WI38 (cell line): Measurements from ENCODE around the gene CCDC92B.
"Not testable (repeated sequence)": the region's sequence is repeated elsewhere in the genome, so short reads cannot be mapped to it uniquely, and the experiment has no call there.

ENCODE experiments used
- H3K4me3 ChIP-seq: 2 replicates; pipeline ENCODE4 v1.5.1; 2011; ENCODE audit warnings: low read depth, mild to moderate bottlenecking, control low read depth, low read length
- TF ChIP-seq, protein P1 (sequence below): IDR thresholded peaks from 2 replicates; pipeline ENCODE4 v1.5.1; 2012; ENCODE audit warnings: low read depth, mild to moderate bottlenecking, control low read depth, low read length

The CCDC92B gene

DNA sequence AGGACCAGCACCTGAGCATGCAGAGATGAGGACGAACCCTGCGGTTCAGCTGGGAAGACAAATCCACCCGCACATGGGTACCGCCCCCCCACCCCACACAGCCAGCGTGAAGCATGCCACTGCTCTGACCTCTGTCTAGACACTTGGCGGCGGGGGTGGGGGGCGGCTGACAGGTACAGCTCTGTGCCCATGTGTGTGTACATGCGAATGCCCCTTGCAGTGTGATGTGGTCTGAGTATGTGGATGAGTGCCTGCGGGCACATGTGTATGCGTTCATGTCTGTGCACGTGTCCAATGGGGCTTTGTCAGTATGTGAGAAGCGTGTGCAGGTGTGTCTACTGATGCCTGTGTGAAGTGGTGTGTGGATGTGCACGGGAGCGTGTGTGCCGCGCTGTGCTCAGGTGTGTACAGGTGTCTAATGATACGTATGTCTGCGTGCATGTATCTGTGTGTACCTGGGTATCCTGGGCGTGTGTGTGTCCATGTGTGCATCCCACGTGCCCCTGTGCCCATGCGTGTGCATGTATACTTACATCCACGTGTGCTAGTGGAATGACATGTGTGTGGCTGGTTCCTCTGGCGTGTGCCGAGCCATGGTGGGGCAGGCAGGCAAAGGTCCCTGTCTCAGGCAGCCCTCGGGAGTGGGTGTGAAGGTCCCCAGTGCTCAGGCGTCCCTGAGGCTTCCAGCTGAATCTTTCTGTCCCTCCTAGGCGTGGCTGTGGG, 46.1 kb upstream of the CCDC92B start:
- no peak overlapping the region for H3K4me3 ChIP-seq

DNA sequence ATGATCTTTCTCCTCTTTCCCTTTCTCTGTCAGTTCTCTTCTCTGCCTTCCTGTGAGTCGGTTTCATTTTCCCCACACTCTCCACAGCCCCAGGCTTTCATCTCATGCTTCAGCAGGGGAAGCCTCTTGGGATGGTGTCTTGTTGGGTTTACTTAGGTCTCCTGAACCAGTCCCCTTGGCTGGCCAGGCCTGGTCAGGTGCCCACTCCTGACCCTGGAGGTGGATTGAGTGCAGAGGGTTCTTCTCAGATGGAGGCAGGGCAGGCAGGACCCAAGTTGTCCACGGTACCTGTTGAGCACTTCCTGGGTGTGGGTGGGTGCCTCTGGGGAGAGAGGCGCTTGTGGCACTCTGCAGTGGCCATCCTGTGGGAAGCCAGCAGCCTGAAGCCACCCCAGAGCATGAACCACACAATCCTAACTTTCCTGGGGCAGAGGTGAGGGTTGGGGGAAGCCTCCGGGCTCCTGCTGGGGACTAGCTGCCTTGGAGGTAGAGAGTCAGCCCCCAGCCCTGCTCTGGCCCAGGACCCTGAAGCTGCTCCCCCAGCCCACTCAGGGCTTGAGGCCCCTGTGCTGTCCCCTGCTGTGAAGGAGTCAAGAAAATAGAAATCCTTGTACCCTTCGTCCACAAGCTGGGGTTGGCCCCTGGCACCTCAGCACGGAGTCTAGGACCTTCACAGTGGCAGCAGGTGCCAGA, 44.8 kb upstream of the CCDC92B start:
- TF ChIP-seq, protein P1, sequence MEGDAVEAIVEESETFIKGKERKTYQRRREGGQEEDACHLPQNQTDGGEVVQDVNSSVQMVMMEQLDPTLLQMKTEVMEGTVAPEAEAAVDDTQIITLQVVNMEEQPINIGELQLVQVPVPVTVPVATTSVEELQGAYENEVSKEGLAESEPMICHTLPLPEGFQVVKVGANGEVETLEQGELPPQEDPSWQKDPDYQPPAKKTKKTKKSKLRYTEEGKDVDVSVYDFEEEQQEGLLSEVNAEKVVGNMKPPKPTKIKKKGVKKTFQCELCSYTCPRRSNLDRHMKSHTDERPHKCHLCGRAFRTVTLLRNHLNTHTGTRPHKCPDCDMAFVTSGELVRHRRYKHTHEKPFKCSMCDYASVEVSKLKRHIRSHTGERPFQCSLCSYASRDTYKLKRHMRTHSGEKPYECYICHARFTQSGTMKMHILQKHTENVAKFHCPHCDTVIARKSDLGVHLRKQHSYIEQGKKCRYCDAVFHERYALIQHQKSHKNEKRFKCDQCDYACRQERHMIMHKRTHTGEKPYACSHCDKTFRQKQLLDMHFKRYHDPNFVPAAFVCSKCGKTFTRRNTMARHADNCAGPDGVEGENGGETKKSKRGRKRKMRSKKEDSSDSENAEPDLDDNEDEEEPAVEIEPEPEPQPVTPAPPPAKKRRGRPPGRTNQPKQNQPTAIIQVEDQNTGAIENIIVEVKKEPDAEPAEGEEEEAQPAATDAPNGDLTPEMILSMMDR: no peak
- H3K4me3 ChIP-seq: no peak overlapping the region

More for the DNA sequence above, 46.1 kb upstream of the CCDC92B start:
- TF ChIP-seq, protein P1: no peak

DNA sequence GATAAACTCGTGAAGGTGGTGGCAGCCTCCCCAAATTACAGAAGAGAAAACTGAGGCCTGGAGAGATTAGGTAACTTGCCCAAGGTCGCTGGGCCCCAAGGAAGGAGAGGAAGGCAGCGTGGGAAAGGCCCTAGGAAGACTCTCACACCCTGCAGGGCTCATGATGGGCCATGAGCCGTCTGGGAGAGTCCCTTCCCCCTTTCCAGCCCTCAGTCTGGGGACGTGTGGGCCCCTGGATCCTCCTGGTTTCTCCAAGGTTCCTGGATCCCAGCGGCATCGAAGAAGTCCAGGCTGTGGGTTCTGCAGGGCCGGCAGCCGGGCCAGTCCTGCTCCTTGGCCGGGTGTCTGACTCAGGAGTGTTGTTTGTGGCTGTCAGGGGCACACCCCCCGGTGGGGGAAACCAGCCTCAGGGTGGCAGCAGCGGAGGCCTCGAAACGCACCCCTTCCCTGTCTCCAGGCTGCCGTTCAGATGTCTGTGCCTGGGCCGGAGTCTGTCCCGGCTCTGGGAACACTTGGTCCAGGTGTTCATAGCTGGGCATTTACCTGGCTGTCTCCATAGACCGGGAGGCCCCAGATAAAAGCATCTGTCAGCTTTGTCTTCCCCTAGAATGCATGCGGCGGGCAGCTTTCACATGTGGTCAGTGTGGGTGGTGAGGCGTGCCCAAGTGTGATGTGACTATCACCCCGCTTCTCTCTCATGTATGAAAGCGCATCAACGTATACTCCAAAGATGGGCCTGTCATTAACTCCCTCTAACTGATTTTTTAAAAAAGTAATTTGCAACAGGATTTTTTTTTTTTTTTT, 43.1 kb upstream of the CCDC92B start:
- TF ChIP-seq, protein P1: no peak
- H3K4me3 ChIP-seq: no peak overlapping the region

DNA sequence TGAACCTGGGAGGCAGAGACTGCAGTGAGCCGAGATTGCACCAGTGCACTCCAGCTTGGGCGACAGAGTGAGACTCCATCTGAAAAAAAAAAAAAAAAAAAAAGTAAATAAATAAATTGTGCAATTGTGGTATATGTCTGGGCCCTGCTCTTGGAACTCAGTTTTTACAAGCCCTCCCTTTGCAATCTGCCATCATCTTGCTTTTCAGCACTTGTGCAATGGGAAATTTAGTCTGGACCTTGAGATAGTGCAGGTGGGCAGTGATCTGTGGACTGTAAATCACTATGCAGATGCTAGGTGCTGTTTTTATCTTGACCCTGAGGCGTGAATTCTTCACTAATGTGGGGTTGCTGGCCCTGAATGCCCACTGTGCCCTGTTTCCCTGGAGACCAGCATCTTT, 40.2 kb upstream of the CCDC92B start:
- TF ChIP-seq, protein P1: no peak
- H3K4me3 ChIP-seq: no peak overlapping the region

DNA sequence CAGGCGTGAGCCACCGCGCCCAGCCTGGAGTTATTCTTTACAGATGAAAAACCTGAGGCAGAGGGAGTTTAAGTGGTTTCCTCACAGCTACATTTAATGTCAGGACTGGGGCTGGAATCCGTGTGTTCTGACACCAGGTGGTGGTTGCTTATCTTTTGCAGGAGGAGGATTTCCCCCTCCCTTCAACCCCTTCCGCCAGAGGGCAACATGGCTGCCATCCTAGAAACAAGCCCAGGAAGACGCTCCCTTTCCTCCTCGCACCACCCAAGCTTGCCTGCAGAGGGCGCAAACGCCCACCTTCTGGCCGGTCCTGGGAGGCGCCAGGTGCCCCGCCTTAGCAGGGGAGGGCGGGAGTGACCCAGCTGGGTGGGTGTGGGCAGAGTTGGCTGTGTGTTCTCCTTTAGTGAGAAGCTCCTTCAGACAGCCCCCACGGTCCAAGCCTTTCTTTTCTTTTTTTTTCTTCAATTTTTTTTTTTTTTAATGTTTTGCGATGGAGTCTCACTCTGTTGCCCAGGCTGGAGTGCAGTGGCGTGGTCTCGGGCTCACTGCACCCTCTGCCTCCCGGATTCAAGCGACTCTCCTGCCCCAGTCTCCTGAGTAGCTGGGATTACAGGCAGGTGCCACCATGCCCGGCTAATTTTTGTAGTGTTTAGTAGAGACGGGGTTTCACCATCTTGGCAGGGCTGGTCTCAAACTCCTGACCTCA, 36.9 kb upstream of the CCDC92B start:
- TF ChIP-seq, protein P1: peak; percentile 56
- H3K4me3 ChIP-seq: no peak overlapping the region

DNA sequence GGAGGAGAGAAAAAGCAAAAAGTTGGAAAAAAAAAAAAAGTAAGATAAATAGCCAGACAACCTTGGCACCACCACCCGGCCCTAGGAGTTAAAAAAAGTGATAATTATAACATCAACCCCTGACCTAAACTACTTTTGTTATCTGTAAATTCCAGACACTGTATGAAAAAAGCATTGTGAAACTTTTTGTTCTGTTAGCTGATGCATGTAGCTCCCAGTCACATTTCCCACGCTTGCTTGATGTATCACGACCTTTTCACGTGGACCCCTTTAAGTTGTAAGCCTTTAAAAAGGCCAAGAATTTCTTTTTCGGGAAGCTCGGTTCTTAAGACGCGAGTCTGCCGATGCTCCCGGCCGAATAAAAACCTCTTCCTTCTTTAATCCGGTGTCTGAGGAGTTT, 35.9 kb upstream of the CCDC92B start:
- not testable (repeated sequence) for H3K4me3 ChIP-seq

DNA sequence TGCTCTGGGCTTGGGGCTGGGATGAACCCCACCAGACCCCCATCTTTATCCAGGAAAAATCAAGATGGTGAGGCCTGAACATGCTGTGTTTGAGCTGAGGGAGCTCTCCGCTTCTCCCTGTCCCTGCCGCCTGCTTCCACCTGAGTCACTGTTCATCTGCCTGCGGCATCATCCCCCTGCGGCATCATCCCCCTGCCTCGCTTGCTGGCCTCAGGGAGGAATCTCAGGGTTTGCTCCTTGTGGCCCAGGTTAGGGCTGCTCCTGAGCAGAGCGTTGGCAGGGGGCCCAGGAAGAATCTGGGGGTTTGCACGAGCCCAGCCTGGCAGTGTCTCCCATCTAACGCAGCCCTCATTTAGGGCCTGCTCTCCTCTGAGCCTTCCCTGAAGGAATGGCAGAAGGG, 35.4 kb upstream of the CCDC92B start:
- H3K4me3 ChIP-seq: no peak overlapping the region
- TF ChIP-seq, protein P1: no peak
